DMS153 treated with DMSO at 0.1 percent for 48 hours (cell line): ENCODE data around the gene LSM4.
"Not testable (repeated sequence)": the region's sequence is repeated elsewhere in the genome, so short reads cannot be mapped to it uniquely, and the experiment has no call there.

ENCODE experiments used
- DNase-seq: peaks from one replicate; lab custom pipeline; 2025; ENCODE audit not compliant: unreplicated experiment; lab: John Stamatoyannopoulos, UW

Gene LSM4

DNA sequence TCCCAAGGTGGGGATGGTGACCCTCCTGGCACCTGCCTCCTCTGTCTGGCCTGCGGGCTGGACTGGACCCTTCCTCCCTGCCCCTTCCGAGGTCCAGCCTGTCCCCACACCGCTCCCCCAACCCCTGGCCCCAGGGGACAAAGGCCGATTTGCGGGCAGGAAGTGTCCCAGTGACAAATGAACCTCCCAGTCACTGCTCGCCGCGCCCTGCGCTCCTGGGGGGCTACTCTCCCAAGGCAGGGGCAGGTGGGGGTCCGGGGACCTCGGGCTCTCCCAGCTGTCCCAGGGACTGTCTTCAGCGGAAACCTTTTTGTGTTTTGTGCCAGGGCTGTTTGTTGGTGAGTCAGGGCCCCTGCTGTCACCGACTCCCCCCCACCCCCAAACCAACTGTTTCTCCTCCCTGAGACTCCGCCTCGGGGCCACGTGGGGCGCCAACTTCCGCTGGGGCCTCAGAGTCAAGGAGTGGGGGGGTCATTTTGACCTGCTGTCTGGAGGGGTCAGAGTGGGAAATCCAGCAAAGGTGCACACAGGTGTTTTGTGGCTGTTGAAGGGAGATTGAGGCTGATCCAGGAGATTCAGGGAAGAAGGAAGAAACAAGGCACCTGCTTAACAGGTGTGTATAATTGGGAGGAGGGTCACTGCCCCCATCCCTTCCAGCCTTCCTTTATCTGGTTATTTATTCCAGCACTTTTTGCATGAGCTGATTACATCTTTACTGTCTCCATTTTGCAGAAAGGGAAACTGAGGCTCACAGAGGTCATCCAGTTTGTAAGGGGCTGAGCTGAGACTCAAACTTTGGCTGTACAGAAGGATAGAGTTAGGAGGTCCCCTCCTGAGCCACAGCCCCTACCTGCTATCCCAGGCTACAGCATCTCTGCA is 18.4 kb upstream of the LSM4 start:
- DNase-seq: no peak

DNA sequence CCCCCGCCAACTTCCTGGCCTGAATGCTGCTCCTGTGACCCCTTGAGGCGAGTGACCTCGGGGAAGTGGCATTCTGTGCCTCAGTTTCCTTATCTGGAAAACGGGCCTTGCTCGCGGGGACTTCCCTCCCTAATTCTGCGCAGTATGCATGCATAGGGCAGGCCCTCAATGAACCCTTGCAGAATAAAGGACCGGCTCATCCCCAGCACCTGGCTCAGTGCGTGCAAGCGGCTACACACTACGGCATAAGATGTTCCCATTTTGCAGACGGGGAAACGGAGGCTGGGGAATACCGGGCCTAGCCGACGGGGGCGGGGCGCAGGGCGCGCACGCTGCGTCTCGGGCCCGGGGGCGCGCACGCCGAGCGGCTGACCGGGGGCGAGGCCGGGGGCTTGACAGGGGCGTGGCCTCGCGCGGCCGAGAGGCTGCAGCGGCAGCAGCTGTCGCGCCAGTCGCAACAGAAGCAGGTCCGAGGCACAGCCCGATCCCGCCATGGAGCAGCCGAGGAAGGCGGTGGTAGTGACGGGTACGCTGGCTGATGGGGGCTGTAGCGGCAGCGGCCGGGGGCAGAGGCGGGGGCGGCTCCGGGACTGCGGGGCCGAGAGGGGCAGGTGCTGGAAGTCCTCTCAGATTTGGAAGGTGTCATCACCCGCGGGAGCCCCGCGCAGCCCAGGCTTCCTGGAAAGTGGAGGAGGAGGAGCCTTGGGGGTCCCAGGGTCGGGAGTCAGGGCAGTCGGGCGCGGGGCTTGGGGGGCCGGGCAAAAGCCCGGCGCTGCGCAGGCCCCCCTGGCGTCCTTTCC is 17.5 kb upstream of the LSM4 start, which contains the start of gene PGPEP1:
PGPEP1 (plus strand) TSS at position 409 of the 800 bp plus-strand sequence; CDS start at position 493, 84 bp downstream.
- DNase-seq: no peak

DNA sequence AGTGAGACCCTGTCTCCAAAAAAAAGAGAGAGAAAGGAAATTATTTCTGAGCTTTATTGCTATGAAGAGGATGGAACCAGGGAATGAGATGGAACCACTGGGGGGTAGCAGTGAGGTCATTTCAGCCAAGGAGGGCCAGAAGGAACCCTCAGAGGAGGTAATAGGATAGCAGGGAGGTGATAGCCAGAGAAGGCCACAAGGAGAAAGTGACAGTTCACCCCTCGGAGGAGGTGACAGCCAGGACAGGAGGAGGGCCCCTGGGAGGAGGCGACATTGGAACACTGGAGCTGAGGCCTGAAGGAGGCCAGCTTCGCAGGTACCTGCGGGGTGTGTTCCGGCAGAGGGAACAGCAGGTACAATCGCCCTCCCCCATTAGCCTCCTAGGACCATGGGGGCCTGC is 16.8 kb upstream of the LSM4 start:
- DNase-seq: no peak

DNA sequence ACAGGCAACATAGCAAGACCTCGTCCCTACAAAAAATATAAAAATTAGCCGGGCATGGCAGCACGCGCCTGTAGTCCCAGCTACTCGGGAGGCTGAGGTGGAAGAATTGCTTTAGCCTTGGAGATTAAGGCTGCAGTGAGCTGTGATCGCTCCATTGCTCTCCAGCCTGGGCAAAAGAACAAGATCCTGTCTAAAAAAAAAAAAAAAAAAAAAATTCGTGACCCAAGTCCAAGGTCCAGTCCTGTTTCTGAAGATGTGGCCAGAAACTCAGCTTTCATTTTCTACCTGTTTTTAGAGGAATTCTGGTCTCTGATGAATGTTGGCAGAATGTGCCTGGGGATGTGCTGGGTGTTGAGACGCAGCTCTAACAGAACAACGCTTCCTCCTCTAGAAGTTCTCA is 15.7 kb upstream of the LSM4 start:
- DNase-seq: no peak

DNA sequence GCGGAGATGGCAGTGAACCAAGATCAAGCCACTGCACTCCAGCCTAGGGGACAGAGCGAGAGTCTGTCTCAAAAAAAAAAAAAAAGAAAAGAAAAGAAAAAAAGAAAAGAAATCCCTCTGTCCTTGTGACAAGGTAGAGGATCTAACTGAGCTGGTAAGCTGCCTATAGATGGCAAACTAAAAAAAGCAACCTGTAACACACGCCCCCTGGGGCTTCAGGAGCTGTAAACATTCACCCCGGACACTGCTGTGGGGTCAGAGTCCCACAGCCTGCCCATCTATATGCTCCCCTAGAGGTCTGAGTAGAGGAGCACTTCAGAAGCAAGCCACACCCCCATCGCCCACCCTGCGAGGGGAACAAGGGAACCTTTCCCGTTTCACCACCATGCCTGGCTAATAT is 13.2 kb upstream of the LSM4 start:
- no peak for DNase-seq

DNA sequence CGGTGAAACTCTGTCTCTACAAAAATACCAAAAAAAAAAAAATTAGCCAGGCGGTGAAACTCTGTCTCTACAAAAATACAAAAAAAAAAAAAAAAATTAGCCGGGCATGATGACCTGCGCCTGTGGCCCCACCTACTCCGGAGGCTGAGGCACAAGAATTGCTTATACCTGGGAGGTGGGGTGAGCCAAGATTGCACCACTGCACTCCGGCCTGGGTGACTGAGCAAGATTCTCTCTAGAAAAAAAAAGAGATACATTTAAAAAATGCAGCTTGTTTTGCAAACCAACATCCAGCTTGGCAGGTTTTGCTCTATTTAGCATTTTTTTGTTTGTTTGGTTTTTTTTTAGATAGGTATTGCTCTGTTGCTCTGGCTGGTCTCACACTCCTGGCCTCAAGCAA is 10.8 kb upstream of the LSM4 start:
- DNase-seq: no peak

DNA sequence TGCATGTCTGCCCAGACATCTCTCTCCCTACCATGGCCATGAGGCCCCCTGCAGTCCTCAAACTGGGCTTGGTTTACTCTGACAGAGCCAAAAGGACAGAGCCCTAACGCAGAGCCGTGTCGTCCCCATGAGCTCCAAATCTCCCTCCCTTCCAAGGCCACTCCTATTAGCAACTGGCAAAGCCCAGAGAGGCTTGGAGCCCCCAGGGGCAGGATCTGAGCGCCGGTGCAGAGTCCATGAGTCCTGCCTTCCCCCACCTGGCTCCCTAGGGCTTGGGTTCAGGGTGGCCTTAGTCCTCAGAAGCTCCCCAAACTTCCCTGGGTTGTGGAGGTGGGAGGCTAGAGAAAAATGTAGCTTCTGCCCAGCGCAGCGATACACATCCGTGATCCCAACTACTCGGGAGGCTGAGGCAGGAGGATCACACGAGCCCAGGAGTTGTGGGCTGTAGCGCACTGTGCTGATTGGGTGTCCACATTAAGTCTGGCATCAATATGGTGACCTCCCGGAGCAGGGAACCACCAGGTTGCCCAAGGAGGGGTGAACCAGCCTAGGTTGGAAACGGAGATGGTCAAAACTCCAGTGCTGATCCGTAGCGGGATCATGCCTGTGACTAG is 10.1 kb upstream of the LSM4 start:
- DNase-seq: no peak

DNA sequence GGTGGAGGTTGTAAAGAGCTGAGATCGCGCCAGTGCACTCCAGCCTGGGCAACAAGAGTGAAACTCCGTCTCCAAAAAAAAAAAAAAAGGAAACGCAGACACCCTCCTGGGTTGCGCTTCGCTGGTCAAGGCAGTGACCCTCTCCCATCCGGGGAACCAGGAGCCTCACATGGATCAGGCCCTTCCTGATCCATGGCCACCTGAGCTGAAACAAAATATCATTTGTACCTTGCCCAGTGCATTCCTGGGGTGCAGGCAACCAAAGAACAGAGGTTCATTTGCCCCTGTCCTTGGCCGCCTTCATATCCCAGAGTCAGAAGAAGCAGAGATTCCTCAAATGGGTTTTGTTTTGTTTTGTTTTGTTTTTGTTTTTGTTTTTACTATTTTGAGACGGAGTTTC is 8.0 kb upstream of the LSM4 start:
- DNase-seq: no peak

DNA sequence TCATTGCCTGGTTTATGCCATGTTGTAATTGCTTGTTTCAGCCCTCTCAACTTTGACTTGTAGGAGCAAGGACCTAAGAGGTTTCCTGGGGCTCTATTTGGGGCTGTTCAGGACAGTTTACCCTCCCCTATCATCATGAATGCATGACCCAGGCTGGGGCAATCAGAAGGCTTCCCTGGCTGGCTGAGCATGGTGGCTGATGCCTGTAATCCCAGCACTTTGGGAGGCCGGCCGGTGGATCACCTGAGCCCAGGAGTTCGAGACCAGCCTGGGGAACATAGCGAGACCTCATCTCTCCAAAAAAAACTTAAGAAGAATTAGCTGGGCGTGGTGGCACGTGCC is 6.1 kb upstream of the LSM4 start:
- no peak for DNase-seq

DNA sequence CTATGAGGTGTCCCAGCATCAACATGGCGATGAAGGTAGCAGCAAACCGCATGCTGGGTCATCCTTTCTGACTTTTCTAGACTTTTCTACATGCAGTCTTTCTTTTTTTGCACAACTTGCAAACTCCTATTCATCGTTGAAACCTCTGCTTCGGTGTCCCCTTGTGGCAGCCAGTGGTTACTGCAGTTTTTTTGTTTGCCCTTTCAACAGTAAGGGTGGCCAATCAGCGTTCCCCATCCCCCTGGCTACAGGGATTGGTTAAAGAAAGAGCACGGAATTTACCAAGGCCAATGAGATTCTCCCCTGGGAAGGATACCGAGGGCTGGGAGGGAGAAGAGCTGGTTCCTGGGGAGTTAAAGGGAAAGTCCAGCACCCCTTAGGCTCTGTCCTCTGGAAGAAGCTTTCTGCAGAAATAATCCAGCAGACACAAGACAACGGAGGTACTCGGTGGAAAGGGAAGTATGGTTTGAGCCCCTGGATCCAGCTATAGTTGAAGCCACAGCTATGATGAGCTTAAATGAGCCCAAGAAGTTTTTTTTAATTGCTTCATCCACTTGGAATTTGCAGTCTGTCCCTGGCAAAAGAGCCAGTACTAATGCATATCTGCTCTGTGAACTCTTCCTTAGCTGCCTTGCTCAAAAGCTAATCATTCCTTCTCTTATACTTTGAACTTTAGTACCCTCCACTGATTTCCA is 5.6 kb upstream of the LSM4 start:
- DNase-seq: peak; percentile 95

DNA sequence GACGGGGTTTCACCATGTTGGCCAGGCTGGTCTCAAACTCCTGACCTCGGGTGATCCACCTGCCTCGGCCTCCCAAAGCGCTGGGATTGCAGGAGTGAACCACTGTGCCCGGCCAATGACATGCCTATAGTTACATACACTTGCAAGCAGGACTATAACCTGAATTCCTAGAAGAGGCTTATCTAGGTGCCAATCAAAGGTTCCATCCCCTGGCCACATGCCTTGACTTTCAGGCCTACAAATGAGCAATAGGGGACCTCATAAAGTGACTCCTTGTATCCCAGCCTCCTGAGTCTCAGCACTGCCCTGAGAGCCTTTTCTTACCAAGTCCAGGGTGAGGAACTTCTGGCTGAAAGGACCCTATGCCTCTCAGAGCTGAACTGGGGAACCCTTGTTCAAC is 3.9 kb upstream of the LSM4 start:
- DNase-seq: no peak

DNA sequence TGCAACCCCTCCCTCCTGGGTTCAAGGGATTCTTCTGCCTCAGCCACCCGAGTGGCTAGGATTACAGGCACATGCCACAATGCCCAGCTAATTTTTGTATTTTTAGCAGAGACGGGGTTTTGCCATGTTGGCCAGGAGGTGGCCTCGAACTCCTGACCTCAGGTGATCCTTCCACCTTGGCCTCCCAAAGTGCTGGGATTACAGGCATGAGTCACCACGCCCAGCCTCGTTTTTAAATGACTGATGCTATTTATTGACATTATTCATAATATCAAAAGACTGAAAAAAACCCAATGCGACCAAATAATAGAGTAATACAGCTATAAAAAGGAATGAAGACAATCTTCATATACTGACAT is 1.5 kb upstream of the LSM4 start:
- not testable (repeated sequence) for DNase-seq

DNA sequence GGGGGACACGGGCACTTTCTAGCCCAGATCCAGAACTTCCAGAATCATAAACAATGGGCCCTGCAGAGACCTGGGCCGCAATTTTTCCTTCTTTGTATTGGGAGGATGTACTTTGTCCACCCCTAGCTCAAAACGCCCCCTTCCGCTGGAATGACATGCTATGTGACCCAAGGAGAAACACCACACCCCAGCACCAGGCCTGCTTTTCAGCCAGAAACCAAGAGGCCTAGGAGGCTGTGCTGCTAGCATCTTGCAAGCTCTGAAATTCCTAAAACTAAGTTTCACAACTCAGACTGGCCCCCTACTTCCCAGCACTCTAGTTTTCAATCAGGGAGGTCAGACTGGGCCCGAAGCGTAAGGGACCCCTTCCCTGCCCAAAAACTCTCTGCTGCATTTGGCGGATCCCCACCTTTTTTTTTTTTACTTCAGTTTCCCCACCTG is 538 bp downstream of the LSM4 start:
- DNase-seq: no peak

DNA sequence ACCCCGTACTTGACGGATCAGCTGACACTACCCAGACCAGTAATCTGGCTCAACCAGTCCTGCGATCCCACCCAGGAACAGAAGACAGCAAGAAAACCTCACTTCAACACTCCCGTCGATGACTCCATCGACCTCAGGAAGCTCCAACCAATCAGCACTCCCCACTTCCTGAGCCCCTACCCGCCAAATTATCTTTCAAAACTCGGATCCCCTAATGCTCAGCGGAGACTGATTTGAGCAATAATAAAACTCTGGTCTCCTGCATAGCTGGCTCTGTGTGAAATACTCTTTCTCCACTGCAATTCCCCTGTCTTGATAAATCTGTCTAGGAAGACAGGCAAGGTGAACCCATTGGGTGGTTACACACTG is 1.2 kb downstream of the LSM4 start:
- DNase-seq: no peak

DNA sequence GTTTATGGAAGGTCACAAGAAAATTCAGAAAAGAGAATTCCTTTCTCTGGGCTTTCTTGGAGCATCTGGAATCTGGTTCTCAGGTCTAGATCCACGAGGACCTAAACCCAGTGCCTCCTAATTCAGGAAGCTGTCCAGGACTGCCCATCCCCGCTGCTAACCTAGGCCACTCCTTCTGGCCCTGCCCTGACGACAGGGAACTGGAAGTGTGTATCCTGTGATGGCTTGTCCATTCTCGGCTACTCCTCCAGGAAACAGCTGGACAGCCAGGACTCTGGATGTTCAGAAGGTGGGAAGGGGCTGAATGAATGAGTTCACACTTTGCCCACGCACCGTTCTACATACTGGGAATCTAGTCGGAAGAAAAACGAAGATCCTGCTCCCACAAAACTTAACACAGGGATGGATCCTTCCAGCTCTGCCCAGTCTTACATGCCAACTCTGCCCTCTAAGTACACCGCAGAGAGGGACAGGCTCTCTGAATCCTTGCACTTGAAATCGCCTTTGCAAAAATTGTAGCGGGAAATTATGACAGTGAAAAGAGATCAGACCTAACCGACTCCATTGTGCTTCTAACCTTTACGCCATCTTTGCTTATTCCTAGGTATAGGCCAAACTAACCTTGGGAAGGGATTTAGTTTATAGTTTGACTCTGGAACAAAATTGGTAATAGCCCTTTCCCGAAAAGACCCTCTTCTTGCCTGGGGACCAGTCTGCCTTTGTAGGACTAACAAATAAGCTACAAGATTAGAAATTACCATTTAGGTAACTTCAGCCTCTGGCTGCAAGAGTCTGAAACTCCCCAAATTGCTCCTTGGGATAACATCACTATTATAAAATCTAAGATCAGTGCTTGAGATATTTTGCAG is 1.8 kb downstream of the LSM4 start:
- DNase-seq: no peak

DNA sequence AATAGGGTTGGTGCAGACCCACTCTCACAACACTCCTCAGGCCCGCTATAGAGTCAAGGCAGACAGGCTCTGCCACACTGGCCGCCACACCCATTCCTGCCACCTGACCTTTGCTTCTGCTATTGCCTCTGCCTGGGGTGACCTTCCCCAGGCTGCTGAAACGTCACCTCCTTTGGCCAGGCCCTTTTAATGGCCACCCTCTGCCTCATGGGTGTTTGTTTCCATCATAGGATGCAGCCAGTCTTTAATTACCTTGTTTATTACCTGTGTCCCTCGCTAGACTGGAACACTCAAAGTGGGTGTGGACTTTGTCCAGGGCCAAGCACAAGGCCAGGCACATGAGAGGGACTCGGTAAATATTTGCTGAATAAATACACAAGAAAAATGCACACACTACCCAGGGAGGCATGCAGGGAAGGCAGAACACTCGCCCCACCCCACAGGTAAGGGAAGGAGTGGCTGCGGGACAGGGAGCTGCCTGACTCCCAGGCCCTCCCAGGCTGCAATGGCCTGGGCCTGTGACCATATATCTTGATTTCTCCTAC is 3.2 kb downstream of the LSM4 start:
- DNase-seq: no peak

DNA sequence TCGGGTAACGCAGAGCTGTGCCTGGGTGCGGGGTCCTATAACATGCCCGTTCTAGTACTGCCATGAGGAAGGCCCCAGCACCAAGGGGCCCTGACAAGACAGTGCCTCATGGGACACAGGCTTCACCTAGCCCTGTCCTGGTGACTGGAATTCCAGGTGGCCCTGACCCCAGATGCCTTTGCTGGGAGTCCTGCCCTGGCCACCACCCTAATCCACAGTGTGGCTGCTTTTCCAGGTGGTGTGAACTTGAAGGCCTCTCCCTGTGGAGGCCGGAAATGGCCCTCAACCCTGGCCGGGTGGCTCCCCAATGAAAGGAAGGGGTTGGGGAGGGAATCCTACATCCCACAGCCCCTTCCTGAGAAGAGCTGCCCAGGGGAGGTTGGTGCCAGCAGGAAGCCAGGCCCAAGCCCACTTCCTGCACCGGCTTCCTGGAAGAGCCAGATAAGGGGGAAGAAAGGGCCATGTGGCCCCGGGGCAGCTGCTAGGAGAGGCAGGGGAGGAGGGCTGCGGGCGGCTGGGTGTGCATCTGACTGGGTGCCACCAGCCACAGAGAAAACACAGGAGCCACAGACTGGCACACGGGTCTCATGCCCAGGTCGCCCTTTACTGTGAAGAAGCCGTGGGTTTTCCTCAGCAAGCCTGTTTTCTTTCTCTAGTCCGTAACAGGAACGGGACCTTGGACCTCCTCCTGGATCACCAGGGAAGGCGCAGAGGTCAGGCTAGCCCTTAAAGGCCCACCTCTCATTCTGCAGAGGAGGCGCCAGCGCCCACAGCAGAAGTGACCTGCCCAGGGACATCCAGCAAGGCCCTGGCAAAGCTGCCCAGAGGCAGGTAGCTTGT is 4.7 kb downstream of the LSM4 start:
- DNase-seq: no peak

DNA sequence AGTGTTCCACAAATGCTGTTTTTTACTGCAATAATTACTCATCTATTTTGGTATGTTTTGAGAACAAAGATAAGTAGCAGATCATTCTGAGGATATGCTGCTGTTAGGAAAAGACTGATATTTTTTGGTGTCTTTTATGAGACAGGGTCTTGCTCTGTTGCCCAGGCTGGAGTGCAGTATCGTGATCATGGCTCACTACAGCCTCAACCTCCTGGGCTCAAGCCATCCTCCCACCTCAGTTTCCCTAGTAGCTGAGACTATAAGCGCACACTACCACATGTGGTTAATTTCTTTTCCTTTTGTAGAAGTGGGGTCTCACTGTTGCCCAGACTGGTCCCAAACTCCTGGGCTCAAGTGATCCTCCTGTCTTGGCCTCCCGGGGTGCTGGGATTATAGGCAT is 9.5 kb downstream of the LSM4 start:
- DNase-seq: no peak

DNA sequence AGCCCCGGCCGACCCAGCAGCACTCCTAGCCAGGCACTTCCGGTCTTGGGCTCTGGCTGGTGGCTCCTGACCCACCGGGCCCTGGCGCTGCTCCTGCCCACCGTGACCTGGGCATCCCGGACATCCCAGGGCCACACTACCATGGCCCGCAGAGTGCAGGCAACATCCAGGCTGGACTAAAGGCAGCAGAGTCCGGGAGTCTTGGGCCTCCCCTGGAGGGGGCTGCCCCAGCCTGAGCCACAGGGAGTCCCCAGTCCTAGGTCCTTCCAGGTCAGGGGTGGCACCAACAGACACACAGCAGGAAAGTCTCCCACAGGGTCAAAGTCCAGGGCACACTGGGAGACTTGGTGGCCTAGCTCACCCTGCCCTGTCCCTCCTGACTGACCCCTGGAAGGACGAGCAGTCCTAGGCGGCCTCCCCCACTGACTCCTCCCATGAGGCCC is 10.8 kb downstream of the LSM4 start:
- DNase-seq: no peak
